ENCODE data around the gene P3H4. TPM values are rescaled to one million over a fixed set of nuclear protein-coding genes. Genes with fewer than 3 reads are reported as not detected.

Gene P3H4
- total and polyA plus RNA-seq, 10 of the 15 experiments (the other 5 are each of a cell fraction or from before 2014, with no cell fraction given) = 0.32 to 1.1 (median 0.64) TPM; not detected in 1

DNA sequence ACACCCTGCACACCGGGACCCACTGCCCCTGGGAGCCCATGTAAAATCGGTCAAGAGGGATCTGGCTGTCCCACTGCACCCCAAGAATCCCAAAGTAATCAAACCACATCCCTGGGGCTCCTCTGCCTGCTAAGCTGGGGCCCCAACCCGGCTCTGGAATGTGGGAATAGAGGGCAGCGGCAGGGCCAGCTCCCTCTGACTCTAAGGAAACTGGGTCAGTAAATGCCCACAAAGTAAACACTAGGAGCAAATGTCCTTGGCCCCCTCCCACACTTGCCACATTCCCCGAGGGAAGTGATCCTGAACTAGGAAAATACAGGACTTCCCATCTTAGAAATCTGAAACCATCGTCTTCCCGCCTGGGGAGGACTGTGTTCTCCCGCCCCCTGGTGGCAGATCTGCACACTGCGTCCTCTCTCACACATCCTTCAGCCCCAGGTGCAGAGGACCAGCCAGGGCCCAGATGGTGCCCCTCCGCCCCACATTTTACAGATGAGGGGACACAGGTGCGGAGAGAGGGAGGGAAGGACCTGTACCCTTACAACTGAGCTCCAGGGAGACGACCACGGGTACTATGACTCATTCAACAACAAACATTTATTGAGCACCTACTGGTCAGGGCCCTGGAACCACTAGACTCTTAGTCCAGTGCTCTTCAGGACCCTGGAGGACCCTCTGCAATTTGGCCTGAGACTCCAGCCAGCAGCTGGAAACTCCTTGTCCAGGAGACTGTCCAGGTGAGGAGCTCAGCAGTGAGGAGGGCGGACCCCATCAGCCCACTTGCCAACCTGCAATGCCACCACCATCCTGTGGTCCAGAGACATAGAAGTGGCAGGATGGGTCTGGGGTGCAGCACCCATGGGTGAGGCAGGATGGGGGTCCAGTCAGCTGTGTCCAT is 10.1 kb downstream of the P3H4 start:
- no peaks in the 10 kb centered on the region for H3K4me1 ChIP-seq (ENCODE audit: control insufficient read depth, insufficient read depth, low read length)
- H3K36me3 ChIP-seq (ENCODE audit: control insufficient read depth in 2 of 2, insufficient read depth in 2 of 2, low read length in 1 of 2) = no peaks in the 10 kb centered on the region
- SMC1A ChIA-PET (ENCODE audit: uncharacterized antibody, unreplicated experiment) = interaction anchor here (0.9 to 2.5 kb wide), 2 partner anchors 21 to 64 kb away, joined by 3 to 9 read pairs; no protein-coding TSS in a partner anchor
- H2AFZ ChIP-seq (ENCODE audit: control insufficient read depth, low read depth, low read length) = peak overlapping the region; percentile 29; the same call in 1 of the 2 replicates
- H4K20me1 ChIP-seq (ENCODE audit: control insufficient read depth, insufficient read depth) = no peaks in the 10 kb centered on the region
- DNase-seq (ENCODE audit: low read depth, low spot score) (no peak), ATAC-seq (peak; percentile 95), FAIRE-seq (peak; percentile 47)
- intact Hi-C loops (cut with micrococcal nuclease; ENCODE audit: unreplicated experiment) (loop anchor here (1.0 kb wide), 1 partner anchor 63 kb away; no protein-coding TSS in a partner anchor), in situ Hi-C loops (cut with MboI) (loop anchor here (5.0 kb wide), 1 partner anchor 59 kb away; no protein-coding TSS in a partner anchor)
- no peaks in the 10 kb centered on the region for H3K27me3 ChIP-seq (replicated peaks in 1 of 2; ENCODE audit: control insufficient read depth in 2 of 2, insufficient read depth in 2 of 2, low read length in 1 of 2)
- H3K79me2 ChIP-seq (ENCODE audit: control insufficient read depth, insufficient read depth, low read length) = no peaks in the 10 kb centered on the region
- H3K9ac ChIP-seq (ENCODE audit: control insufficient read depth, insufficient read depth, low read length) = no peak overlapping the region
- BruUV-seq (replicated peaks) = no TSS peak
- WGBS (ENCODE audit: insufficient coverage, insufficient replicate concordance, low lambda C conversion rate, missing lambda C conversion rate) = 18% methylated on average over 14 of the region's 14 CpGs
- no peaks in the 10 kb centered on the region for H3K9me3 ChIP-seq (replicated peaks; ENCODE audit: control insufficient read depth, insufficient read depth, low read length)
- RAD21 ChIA-PET (ENCODE audit: unreplicated experiment) = interaction anchor here (1.0 to 2.7 kb wide), 4 partner anchors 15 to 64 kb away, joined by 3 to 12 read pairs (median 5); partner anchors contain the start of genes JUP and KLHL11
- POLR2A ChIA-PET = interaction anchor here (0.6 to 1.2 kb wide), 4 partner anchors 11 to 119 kb away, joined by 3 to 8 read pairs (median 4); no protein-coding TSS in a partner anchor
- no peak overlapping the region for H3K4me3 ChIP-seq
- CTCF ChIA-PET = interaction anchor here (0.6 to 4.4 kb wide), 20 partner anchors 9 to 901 kb away, joined by 3 to 25 read pairs (median 3); partner anchors contain the start of genes JUP and P3H4
- peak overlapping the region; percentile 25; the same call in 1 of the 2 replicates for H3K4me2 ChIP-seq (ENCODE audit: control insufficient read depth, insufficient read depth)
- no peak overlapping the region for H3K27ac ChIP-seq (ENCODE audit: control insufficient read depth, insufficient read depth)
- TF ChIP-seq SMC3 (IDR thresholded peaks at IDR 0.05; ENCODE audit: borderline replicate concordance, low read length) (peak; percentile 99), RB1 (IDR thresholded peaks at IDR 0.05; ENCODE audit: borderline replicate concordance) (peak; percentile 63; the same call in 1 of the 2 replicates), TARDBP (IDR thresholded peaks at IDR 0.05; ENCODE audit: borderline replicate concordance) (no peak), ASH2L (IDR thresholded peaks at IDR 0.05; ENCODE audit: borderline replicate concordance, low read depth) (no peak), BRCA1 (IDR thresholded peaks at IDR 0.05; ENCODE audit: low read depth, low read length) (no peak), CBX3 (IDR thresholded peaks at IDR 0.05; ENCODE audit: borderline replicate concordance, low read depth) (no peak), SKIL (IDR thresholded peaks at IDR 0.05; ENCODE audit: low read depth, poor library complexity, severe bottlenecking) (no peak), YY1 (IDR thresholded peaks at IDR 0.05; ENCODE audit: low read depth, low read length) (peak; percentile 69), EED (IDR thresholded peaks at IDR 0.05; ENCODE audit: low read depth) (peak; percentile 57), WRNIP1 (IDR thresholded peaks at IDR 0.05; ENCODE audit: borderline replicate concordance, low read depth, low read length) (no peak), SMAD5 (IDR thresholded peaks at IDR 0.05; ENCODE audit: low read depth) (no peak), IKZF1 (conservative IDR thresholded peaks at IDR 0.05) (peak; percentile 68), JUNB (IDR thresholded peaks at IDR 0.05) (no peak), SMARCA5 (IDR thresholded peaks at IDR 0.05) (no peak), MXI1 (IDR thresholded peaks at IDR 0.05; ENCODE audit: low read depth, low read length) (no peak), CREB1 (IDR thresholded peaks at IDR 0.05; ENCODE audit: low read depth) (no peak)
- TF ChIP-seq, protein P1, sequence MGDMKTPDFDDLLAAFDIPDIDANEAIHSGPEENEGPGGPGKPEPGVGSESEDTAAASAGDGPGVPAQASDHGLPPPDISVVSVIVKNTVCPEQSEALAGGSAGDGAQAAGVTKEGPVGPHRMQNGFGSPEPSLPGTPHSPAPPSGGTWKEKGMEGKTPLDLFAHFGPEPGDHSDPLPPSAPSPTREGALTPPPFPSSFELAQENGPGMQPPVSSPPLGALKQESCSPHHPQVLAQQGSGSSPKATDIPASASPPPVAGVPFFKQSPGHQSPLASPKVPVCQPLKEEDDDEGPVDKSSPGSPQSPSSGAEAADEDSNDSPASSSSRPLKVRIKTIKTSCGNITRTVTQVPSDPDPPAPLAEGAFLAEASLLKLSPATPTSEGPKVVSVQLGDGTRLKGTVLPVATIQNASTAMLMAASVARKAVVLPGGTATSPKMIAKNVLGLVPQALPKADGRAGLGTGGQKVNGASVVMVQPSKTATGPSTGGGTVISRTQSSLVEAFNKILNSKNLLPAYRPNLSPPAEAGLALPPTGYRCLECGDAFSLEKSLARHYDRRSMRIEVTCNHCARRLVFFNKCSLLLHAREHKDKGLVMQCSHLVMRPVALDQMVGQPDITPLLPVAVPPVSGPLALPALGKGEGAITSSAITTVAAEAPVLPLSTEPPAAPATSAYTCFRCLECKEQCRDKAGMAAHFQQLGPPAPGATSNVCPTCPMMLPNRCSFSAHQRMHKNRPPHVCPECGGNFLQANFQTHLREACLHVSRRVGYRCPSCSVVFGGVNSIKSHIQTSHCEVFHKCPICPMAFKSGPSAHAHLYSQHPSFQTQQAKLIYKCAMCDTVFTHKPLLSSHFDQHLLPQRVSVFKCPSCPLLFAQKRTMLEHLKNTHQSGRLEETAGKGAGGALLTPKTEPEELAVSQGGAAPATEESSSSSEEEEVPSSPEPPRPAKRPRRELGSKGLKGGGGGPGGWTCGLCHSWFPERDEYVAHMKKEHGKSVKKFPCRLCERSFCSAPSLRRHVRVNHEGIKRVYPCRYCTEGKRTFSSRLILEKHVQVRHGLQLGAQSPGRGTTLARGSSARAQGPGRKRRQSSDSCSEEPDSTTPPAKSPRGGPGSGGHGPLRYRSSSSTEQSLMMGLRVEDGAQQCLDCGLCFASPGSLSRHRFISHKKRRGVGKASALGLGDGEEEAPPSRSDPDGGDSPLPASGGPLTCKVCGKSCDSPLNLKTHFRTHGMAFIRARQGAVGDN (IDR thresholded peaks at IDR 0.05) = no peak

Measured in GM12878 (cell line).